Erythroblast (primary cell): ENCODE data around the gene SGO1.

Experiments
- GATA1 ChIP-seq: IDR thresholded peaks from 2 replicates; pipeline ENCODE4 v1.6.1; 2011; ENCODE audit warnings: low read depth, mild to moderate bottlenecking, control low read depth, low read length, moderate library complexity
- POLR2A ChIP-seq: IDR thresholded peaks from 2 replicates; pipeline ENCODE4 v1.6.1; 2011; ENCODE audit warnings: mild to moderate bottlenecking, low read length

DNA sequence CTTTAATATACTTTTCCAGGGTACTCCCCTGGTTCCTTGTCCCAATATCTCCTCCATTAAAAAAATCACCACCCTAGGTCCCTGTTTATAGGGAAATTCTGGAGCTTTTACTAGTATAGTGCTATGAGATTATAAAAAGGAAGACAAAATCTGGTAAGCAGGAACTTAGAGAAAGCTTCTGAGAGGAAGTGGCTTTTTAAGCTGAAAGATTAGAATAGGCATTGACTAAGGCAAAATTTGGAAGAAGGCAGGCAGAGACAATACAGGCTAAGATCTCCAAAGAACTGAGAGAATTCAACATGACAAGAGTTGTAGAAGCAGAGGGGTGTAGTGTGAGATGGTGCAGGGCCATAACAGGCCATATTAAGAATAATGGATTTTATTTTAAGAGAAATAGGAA lies 25.8 kb downstream of the SGO1 start:
- TF ChIP-seq POLR2A (no peak), GATA1 (no peak)
